Activated CD8-positive, alpha-beta T cell treated with anti-CD3 and anti-CD28 coated beads for 36 hours (primary cell): ENCODE data around the gene WDR89. TPM values are rescaled to one million over a fixed set of nuclear protein-coding genes. Genes with fewer than 3 reads are reported as not detected.
"Not testable (repeated sequence)": the region's sequence is repeated elsewhere in the genome, so short reads cannot be mapped to it uniquely, and the experiment has no call there.

ENCODE experiments used
- ATAC-seq: fragments of 200-7000 bp; cut with Tn5 transposase; one replicate; pipeline ENCODE4 v1.10.0; 2021; ENCODE audit warnings: mild to moderate bottlenecking, moderate library complexity
- CTCF ChIA-PET: fragments of 350-600 bp; sonication (Branson Sonifier 250); formaldehyde crosslinking; loops from one replicate; lab custom pipeline; 2021; ENCODE audit warnings: antibody characterized with exemption; lab: Charles Lee
- POLR2A ChIA-PET: fragments of 350-600 bp; sonication (Branson Sonifier 250); formaldehyde crosslinking; loops from one replicate; lab custom pipeline; 2021; ENCODE audit warnings: antibody characterized with exemption; lab: Charles Lee
- DNase-seq: peaks from one replicate; pipeline ENCODE4 v3.0.0-alpha.2; 2020
- H3K27ac Mint-ChIP-seq: one replicate; pipeline ENCODE4 v1.8.0; 2021; ENCODE audit warnings: mild to moderate bottlenecking, mixed read lengths
- H3K27me3 Mint-ChIP-seq: one replicate; pipeline ENCODE4 v1.8.0; 2021; ENCODE audit warnings: mixed read lengths
- H3K36me3 Mint-ChIP-seq: one replicate; pipeline ENCODE4 v1.8.0; 2021; ENCODE audit warnings: low read depth, mixed read lengths
- H3K4me1 Mint-ChIP-seq: one replicate; pipeline ENCODE4 v1.8.0; 2021; ENCODE audit warnings: low read depth, mixed read lengths
- H3K4me3 Mint-ChIP-seq: one replicate; pipeline ENCODE4 v1.8.0; 2021; ENCODE audit warnings: mild to moderate bottlenecking, moderate library complexity, mixed read lengths
- H3K9me3 Mint-ChIP-seq: one replicate; pipeline ENCODE4 v1.8.0; 2021; ENCODE audit warnings: mixed read lengths
- intact Hi-C: fragments of 100-400 bp; cut with micrococcal nuclease; formaldehyde crosslinking; loops from one replicate; pipeline ENCODE4 v1.10.0; 2022
- total RNA-seq, 2 experiments: library from RNA; stranded (reverse); gene quantifications; one replicate each; pipeline ENCODE4 v1.2.3, GENCODE V29; 2021
- TF ChIP-seq, protein P1 (sequence below): fragments of 200-600 bp; IDR thresholded peaks from one replicate; pipeline ENCODE4 v1.8.0; 2022; ENCODE audit warnings: antibody characterized with exemption, mild to moderate bottlenecking

Gene WDR89
- total RNA-seq, 2 experiments from 2014 or later, result 30.9 to 33.4 TPM

DNA sequence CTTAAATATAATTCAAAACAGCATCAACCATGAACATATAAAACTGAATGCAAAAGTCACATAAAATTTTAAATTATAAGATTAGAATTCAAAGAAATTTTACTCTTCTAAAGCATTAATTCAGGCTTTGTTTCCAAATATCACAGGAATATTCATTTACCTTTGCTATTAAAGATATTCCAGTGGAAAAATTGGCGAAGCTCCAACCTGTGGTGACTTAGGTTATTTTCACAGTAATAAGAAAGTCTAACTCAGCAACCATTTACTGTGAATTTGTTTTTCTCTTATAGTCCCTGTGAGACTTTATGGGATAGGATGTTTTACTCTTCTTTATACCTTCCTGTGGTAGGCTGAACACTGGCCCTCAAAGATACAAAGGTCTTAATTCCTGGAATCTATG is 3.2 kb downstream of the WDR89 start:
- CTCF ChIA-PET, result no interaction called here
- H3K36me3 Mint-ChIP-seq, result peaks cover 51% of the 10 kb centered on the region

DNA sequence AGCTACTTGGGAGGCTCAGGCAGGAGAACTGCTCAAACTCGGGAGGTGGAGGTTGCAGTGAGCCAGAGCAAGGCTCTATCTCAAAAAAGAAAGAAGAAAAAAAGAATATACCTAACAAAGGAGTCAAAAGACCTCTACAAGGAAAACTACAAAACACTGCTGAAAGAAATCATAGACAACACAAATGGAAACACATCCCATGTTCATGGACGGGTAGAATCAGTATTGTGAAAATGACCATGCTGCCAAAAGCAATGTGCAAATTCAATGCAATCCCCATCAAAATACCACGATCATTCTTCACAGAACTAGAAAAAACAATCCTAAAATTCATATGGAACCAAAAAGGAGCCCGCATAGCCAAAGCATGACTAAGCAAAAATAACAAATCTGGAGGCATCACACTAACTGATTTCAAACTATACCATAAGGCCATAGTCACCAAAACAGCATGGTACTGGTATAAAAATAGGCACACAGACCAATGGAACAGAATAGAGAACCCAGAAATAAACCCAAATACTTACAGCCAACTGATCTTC is 5.5 kb downstream of the WDR89 start:
- H3K9me3 Mint-ChIP-seq, result peaks cover 17% of the 10 kb centered on the region
- intact Hi-C loops, H3K27me3 Mint-ChIP-seq, POLR2A ChIA-PET, H3K4me3 Mint-ChIP-seq, CTCF ChIA-PET, DNase-seq, ATAC-seq: not testable (repeated sequence)
- peak overlapping the region; percentile 44 for H3K27ac Mint-ChIP-seq
- H3K4me1 Mint-ChIP-seq, result peaks cover 63% of the 10 kb centered on the region
- H3K36me3 Mint-ChIP-seq, result peaks cover 51% of the 10 kb centered on the region

More for the DNA sequence above, 3.2 kb downstream of the WDR89 start:
- POLR2A ChIA-PET, result interaction anchor here (0.6 kb wide), 1 partner anchor 44 kb away, joined by 4 read pairs; no protein-coding TSS in a partner anchor
- DNase-seq, result no peak
- Mint-ChIP-seq H3K9me3 (peaks cover 17% of the 10 kb centered on the region), H3K27me3 (no peaks in the 10 kb centered on the region), H3K4me1 (peaks cover 54% of the 10 kb centered on the region), H3K4me3 (peak overlapping the region; percentile 98), H3K27ac (peak overlapping the region; percentile 81)
- TF ChIP-seq, protein P1, sequence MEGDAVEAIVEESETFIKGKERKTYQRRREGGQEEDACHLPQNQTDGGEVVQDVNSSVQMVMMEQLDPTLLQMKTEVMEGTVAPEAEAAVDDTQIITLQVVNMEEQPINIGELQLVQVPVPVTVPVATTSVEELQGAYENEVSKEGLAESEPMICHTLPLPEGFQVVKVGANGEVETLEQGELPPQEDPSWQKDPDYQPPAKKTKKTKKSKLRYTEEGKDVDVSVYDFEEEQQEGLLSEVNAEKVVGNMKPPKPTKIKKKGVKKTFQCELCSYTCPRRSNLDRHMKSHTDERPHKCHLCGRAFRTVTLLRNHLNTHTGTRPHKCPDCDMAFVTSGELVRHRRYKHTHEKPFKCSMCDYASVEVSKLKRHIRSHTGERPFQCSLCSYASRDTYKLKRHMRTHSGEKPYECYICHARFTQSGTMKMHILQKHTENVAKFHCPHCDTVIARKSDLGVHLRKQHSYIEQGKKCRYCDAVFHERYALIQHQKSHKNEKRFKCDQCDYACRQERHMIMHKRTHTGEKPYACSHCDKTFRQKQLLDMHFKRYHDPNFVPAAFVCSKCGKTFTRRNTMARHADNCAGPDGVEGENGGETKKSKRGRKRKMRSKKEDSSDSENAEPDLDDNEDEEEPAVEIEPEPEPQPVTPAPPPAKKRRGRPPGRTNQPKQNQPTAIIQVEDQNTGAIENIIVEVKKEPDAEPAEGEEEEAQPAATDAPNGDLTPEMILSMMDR, result no peak
- no peak for ATAC-seq
- intact Hi-C loops, result no loop called here

DNA sequence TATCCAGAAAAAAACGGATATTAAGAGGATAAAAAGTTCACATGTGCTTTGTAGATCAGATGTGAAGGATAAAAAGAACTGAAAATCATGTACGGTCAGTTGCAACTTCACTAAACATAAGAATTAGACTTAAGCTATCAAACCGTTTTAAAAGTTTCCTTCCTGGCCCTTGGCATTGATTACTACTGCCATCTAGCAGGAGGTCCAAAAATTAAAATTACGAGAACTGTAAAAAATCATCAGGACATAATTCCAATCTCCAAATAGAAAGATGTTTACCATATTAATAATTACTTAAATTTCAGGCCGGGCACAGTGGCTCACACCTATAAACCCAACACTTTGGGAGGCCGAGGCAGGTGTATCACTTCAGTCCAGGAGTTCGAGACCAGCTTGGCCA is 7.9 kb downstream of the WDR89 start:
- POLR2A ChIA-PET, result no interaction called here
- CTCF ChIA-PET, result interaction anchor here (0.6 to 3.4 kb wide), 10 partner anchors 10 to 245 kb away, joined by 3 to 28 read pairs (median 4); partner anchors contain the start of gene PPP2R5E
- no peak overlapping the region for H3K27ac Mint-ChIP-seq
- peaks cover 52% of the 10 kb centered on the region for H3K4me1 Mint-ChIP-seq
- H3K27me3 Mint-ChIP-seq, result no peaks in the 10 kb centered on the region
- TF ChIP-seq, protein P1, result no peak
- peaks cover 17% of the 10 kb centered on the region for H3K9me3 Mint-ChIP-seq
- H3K36me3 Mint-ChIP-seq, result peaks cover 44% of the 10 kb centered on the region
- intact Hi-C loops, result no loop called here
- H3K4me3 Mint-ChIP-seq, result no peak overlapping the region
- no peak for ATAC-seq
- DNase-seq, result no peak

DNA sequence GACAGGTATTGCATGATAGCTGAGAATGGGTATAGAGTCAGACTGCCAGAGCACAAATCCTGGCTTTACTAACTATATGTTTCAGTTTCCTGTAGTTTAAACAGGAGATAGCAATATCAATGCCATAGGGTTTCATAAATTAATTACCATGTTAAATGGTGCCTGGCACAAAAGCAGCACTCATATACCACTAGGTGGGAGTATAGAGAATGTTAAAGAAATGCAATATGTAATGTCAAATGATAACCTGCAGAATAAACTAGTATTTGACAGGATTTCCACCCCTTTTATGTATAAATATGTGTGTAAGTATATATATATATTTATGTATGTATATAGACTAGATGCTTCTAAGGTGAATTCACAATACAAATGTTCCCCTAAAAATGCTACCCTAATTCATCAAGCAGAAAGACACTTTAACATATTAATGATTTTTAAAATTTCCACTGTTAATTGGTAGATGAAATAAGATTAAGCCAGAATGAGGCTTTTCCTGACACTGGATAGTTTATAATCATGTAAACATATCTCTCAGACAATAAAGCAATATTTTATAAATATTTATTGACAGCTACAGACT is 8.6 kb downstream of the WDR89 start:
- Mint-ChIP-seq H3K9me3 (peaks cover 17% of the 10 kb centered on the region), H3K4me3 (no peak overlapping the region), H3K27ac (no peak overlapping the region), H3K36me3 (peaks cover 39% of the 10 kb centered on the region), H3K27me3 (no peaks in the 10 kb centered on the region), H3K4me1 (peaks cover 48% of the 10 kb centered on the region)
- ChIA-PET CTCF (interaction anchor here (0.6 to 3.4 kb wide), 15 partner anchors 8 to 471 kb away, joined by 3 to 28 read pairs (median 3); partner anchors contain the start of genes PPP2R5E and WDR89), POLR2A (no interaction called here)
- TF ChIP-seq, protein P1, result peak; percentile 50
- intact Hi-C loops, result no loop called here
- peak; percentile 80 for ATAC-seq
- no peak for DNase-seq

DNA sequence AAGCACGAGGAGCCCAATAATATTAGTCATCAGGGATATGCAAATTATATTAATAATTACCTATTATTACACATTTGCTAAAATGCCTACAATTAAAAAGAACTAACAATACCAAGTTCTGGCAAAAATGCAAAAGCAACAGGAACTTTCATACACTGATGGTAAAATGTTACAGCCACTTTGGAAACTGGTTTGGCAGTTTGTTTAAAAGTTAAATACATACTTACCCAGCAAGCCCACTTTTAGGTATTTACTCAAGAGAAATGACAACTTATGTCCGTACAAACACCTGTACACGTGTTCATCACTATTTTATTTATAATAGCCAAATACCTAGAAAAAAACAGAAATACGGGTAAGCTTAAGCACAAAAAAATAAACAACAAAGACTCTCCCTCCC is 17.0 kb downstream of the WDR89 start:
- Mint-ChIP-seq H3K36me3 (peaks cover 32% of the 10 kb centered on the region), H3K9me3 (no peaks in the 10 kb centered on the region), H3K4me1 (peaks cover 28% of the 10 kb centered on the region), H3K27ac (no peak overlapping the region), H3K4me3 (no peak overlapping the region), H3K27me3 (no peaks in the 10 kb centered on the region)
- no peak for DNase-seq
- TF ChIP-seq, protein P1, result no peak
- ChIA-PET POLR2A (interaction anchor here (0.7 kb wide), 1 partner anchor 895 kb away, joined by 3 read pairs; no protein-coding TSS in a partner anchor), CTCF (interaction anchor here (1.5 kb wide), 1 partner anchor 146 kb away, joined by 3 read pairs; no protein-coding TSS in a partner anchor)
- no peak for ATAC-seq
- intact Hi-C loops, result no loop called here
